ENCODE results near the gene BTBD17. TPM values are rescaled to one million over a fixed set of nuclear protein-coding genes. Genes with fewer than 3 reads are reported as not detected.

Gene BTBD17
- total RNA-seq, 1 donor from 2014 or later: not detected

DNA sequence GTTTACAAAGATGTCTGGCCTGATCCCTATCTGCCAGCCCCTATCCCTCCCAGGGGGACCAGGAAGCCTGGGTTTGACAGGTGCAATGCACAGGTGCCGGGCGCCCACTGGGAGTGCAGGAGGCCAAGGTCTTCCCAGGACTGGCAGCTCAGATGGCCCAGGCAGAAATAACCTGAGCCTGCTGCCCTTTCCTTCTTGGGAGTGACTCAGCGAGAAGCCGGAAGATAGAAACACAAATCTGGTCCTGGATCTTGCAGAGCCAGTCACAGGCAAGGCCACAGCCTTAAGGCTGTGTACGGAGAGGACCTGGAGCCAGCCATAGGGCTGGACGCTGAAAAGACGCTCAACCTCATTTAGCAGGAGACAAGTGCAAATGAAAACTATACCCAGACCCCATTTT, 33.3 kb upstream of the BTBD17 start:
- no peak overlapping the region for H3K4me3 ChIP-seq
- no peaks in the 10 kb centered on the region for H3K9me3 ChIP-seq
- no peaks in the 10 kb centered on the region for H3K27me3 ChIP-seq (ENCODE audit: low read depth)
- no peaks in the 10 kb centered on the region for H3K4me1 ChIP-seq
- no peaks in the 10 kb centered on the region for H3K36me3 ChIP-seq
- no peak overlapping the region for H3K27ac ChIP-seq
- TF ChIP-seq, protein P1, sequence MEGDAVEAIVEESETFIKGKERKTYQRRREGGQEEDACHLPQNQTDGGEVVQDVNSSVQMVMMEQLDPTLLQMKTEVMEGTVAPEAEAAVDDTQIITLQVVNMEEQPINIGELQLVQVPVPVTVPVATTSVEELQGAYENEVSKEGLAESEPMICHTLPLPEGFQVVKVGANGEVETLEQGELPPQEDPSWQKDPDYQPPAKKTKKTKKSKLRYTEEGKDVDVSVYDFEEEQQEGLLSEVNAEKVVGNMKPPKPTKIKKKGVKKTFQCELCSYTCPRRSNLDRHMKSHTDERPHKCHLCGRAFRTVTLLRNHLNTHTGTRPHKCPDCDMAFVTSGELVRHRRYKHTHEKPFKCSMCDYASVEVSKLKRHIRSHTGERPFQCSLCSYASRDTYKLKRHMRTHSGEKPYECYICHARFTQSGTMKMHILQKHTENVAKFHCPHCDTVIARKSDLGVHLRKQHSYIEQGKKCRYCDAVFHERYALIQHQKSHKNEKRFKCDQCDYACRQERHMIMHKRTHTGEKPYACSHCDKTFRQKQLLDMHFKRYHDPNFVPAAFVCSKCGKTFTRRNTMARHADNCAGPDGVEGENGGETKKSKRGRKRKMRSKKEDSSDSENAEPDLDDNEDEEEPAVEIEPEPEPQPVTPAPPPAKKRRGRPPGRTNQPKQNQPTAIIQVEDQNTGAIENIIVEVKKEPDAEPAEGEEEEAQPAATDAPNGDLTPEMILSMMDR (IDR thresholded peaks at IDR 0.05): no peak
- no peak for DNase-seq
- ATAC-seq: no peak
- intact Hi-C loops (cut with DNase I): no loop called here

DNA sequence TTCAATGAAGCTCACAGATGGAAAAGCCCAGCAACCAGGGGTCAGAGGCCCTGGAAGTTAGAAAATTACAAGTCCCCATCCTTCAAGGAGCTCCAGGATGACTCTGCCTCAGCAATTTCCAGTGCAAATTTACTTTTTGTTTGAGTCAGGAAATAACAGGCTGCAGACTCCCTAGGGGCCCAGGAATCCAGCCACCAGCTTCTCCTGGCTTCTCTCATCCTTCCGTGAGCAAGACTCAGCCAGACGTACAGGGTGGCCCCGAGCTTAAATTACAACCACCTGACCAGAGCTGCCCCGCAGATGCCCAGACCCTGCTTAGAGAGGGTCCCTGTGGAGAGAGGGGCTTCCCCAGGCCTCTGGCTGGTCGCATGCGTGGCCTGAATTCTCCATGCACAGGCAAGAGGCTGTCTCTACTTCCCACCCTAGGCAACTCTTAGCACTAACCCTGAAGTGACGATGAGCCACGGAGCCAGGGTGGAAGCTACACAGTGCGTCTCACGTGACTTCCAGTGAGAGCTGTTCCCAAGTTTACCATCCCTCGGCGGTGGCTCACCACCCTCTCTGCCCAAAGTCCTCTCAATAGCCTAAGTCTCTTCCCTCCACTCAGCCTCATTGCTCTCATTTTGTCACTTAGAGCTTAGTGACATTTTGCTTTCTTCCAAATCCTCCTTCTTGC, 32.7 kb upstream of the BTBD17 start:
- intact Hi-C loops (cut with DNase I): no loop called here
- Histone ChIP-seq H3K4me1 (no peaks in the 10 kb centered on the region), H3K9me3 (no peaks in the 10 kb centered on the region), H3K4me3 (no peak overlapping the region), H3K27ac (no peak overlapping the region), H3K36me3 (no peaks in the 10 kb centered on the region), H3K27me3 (ENCODE audit: low read depth) (no peaks in the 10 kb centered on the region)
- DNase-seq (no peak), ATAC-seq (no peak)
- TF ChIP-seq, protein P1 (IDR thresholded peaks at IDR 0.05): no peak

DNA sequence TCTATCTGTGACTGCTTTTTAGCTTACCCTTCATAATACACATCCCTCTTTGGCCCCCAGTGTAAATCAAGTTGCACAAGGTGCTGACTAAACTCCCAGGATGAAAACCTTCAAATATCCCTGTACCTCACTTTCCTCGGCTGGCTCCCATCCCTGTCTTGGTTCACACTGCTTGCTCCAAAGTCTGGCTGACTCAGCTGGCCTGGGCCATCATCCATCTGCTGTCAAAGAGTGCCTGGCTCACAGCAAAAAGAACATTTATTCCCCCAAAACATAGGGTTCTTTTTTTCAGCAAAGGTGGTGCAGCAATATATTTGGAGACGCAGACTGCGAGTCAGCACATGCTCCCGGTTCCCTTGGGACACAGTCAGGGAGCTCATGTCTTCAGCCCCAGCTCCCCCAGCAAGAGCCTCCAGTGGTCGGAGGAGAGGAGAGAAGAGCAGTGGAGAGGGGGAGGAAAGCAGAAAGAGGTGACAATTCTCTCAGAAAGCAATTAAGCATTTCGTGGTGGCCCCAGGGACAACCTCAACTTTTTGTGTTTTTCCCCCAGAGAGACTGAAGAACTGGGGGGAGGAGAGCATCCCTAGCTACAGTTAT, 31.8 kb upstream of the BTBD17 start:
- no peaks in the 10 kb centered on the region for H3K4me1 ChIP-seq
- no peak overlapping the region for H3K4me3 ChIP-seq
- no peak overlapping the region for H3K27ac ChIP-seq
- H3K36me3 ChIP-seq: no peaks in the 10 kb centered on the region
- DNase-seq: no peak
- intact Hi-C loops (cut with DNase I): no loop called here
- no peaks in the 10 kb centered on the region for H3K9me3 ChIP-seq
- TF ChIP-seq, protein P1 (IDR thresholded peaks at IDR 0.05): no peak
- no peak for ATAC-seq
- no peaks in the 10 kb centered on the region for H3K27me3 ChIP-seq (ENCODE audit: low read depth)

DNA sequence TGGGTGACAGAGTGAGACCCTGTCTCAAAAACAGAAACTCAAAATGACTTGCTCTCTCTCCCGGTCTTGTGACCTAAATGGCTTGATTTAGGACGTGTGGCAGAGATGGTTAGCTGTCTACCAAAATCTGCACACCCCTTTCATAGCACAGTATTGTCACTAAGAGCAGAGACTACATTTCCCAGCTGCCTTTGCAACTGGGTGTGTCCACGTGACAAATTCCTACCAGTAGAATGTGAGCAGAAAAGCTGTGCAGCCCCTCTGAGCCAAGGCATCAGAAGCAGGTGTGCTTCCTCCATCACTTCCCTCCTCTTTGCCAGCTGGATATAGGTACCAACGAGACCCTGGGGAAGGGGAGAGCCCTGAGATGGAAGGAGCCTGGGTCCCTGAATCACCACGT, 31.2 kb upstream of the BTBD17 start:
- no peak for ATAC-seq
- intact Hi-C loops (cut with DNase I): no loop called here
- no peak overlapping the region for H3K27ac ChIP-seq

DNA sequence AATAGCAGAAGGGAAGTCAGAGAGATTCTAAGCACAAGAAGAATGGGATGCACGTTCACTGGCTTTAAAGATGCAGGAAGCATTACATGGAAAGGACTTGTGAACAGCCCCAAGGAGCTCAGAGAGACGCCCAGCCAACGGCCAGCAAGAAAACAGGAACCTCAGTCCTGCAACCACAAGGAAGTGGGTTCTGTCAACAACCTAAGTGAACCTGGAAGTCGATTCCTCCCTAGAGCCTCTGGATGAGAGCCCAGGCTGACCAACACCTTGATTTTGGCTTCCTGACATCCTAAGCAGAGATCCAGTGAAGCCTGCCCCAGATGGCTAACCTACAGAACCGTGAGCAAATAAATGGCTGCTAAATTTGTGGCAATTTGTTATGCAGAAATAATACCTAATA, 30.1 kb upstream of the BTBD17 start:
- intact Hi-C loops (cut with DNase I): no loop called here
- H3K4me3 ChIP-seq: no peak overlapping the region
- DNase-seq (no peak), ATAC-seq (no peak)
- H3K9me3 ChIP-seq: no peaks in the 10 kb centered on the region
- no peak overlapping the region for H3K27ac ChIP-seq
- TF ChIP-seq, protein P1 (IDR thresholded peaks at IDR 0.05): no peak
- H3K4me1 ChIP-seq: no peaks in the 10 kb centered on the region
- H3K36me3 ChIP-seq: no peaks in the 10 kb centered on the region
- H3K27me3 ChIP-seq (ENCODE audit: low read depth): no peaks in the 10 kb centered on the region

More for the DNA sequence above, 31.2 kb upstream of the BTBD17 start:
- no peaks in the 10 kb centered on the region for H3K4me1 ChIP-seq
- TF ChIP-seq, protein P1 (IDR thresholded peaks at IDR 0.05): no peak
- H3K4me3 ChIP-seq: no peak overlapping the region
- no peaks in the 10 kb centered on the region for H3K9me3 ChIP-seq
- no peak for DNase-seq
- no peaks in the 10 kb centered on the region for H3K27me3 ChIP-seq (ENCODE audit: low read depth)
- H3K36me3 ChIP-seq: no peaks in the 10 kb centered on the region
